ENCODE measurements around the gene LBHD2. TPM values are rescaled to one million over a fixed set of nuclear protein-coding genes. Genes with fewer than 3 reads are reported as not detected.

Gene LBHD2
- polyA plus RNA-seq, 1 experiment: not detected

GRCh38 chr14:103057372-103058163 lies 26.4 kb upstream of the LBHD2 start, which contains the start of gene CDC42BPB:
CDC42BPB (minus strand) TSS chr14:103057549; CDS start chr14:103057173, 376 bp downstream.
- Histone ChIP-seq H3K27me3 (ENCODE audit: control insufficient read depth, insufficient read depth, low read length) (no peaks in the 10 kb centered on the region), H3K4me3 (ENCODE audit: low read depth, low read length) (peak within 1 kb of the TSS; percentile 96), H3K27ac (ENCODE audit: low read depth, low read length) (peak within 1 kb of the TSS; percentile 57), H3K9me3 (ENCODE audit: control insufficient read depth, insufficient read depth, low read length) (no peaks in the 10 kb centered on the region)
- TF ChIP-seq, protein P1, sequence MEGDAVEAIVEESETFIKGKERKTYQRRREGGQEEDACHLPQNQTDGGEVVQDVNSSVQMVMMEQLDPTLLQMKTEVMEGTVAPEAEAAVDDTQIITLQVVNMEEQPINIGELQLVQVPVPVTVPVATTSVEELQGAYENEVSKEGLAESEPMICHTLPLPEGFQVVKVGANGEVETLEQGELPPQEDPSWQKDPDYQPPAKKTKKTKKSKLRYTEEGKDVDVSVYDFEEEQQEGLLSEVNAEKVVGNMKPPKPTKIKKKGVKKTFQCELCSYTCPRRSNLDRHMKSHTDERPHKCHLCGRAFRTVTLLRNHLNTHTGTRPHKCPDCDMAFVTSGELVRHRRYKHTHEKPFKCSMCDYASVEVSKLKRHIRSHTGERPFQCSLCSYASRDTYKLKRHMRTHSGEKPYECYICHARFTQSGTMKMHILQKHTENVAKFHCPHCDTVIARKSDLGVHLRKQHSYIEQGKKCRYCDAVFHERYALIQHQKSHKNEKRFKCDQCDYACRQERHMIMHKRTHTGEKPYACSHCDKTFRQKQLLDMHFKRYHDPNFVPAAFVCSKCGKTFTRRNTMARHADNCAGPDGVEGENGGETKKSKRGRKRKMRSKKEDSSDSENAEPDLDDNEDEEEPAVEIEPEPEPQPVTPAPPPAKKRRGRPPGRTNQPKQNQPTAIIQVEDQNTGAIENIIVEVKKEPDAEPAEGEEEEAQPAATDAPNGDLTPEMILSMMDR (IDR thresholded peaks at IDR 0.05; ENCODE audit: low read depth, low read length): no peak
- peak; percentile 67 for DNase-seq (ENCODE audit: low read depth, low spot score)
- ChIA-PET POLR2A (interaction anchor here (0.5 kb wide), 1 partner anchor 36 kb away, joined by 7 read pairs; no protein-coding TSS in a partner anchor), CTCF (interaction anchor here (0.6 to 3.1 kb wide), 2 partner anchors 18 to 27 kb away, joined by 3 to 13 read pairs; no protein-coding TSS in a partner anchor)

DNA sequence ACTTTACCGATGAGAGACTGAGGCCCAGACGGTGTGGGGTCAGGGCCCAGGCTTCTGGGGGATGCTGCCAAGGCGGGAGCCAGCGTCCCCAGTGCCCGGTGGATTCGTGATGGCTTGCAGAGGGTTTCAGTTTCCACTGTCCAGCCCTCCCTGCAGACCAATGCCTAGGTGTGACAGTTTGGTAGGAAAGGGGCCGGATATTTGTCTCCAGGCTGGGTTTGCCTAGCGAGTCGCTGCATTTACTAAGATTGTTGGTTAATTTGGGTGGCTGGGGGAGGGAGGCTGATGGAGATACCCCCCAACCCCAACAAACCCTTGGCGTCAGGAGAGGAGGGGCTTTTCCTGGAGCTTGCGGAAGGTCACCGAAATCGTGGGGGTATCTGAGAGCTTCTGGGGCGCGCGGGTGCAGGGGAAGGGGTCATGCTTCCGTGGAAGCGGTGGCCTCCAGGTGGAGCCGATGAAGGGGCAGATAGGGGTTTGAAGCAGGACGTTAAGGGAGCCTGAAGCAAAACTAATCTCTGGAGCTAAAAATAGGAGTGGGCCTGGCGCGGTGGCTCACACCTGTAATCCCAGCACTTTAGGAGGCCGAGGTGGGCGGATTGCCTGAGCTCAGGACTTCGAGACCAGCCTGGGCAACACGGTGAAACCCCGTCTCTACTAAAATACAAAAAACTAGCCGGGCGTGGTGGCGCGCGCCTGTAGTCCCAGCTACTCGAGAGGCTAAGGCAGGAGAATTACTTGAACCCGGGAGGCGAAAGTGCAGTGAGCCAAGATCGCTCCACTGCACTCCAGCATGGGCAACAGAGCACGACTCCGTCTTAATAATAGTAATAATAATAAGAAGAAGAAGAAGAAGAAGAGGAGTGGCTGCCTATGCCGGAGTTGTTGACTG lies 25.6 kb upstream of the LBHD2 start:
- H3K9me3 ChIP-seq (ENCODE audit: control insufficient read depth, insufficient read depth, low read length): no peaks in the 10 kb centered on the region
- peak overlapping the region; percentile 79 for H3K4me3 ChIP-seq (ENCODE audit: low read depth, low read length)
- no peaks in the 10 kb centered on the region for H3K27me3 ChIP-seq (ENCODE audit: control insufficient read depth, insufficient read depth, low read length)
- POLR2A ChIA-PET: no interaction called here
- TF ChIP-seq, protein P1 (IDR thresholded peaks at IDR 0.05; ENCODE audit: low read depth, low read length): no peak
- CTCF ChIA-PET: interaction anchor here (0.6 to 3.1 kb wide), 3 partner anchors 9 to 28 kb away, joined by 3 to 13 read pairs (median 6); no protein-coding TSS in a partner anchor
- no peak for DNase-seq (ENCODE audit: low read depth, low spot score)
- H3K27ac ChIP-seq (ENCODE audit: low read depth, low read length): no peak overlapping the region

DNA sequence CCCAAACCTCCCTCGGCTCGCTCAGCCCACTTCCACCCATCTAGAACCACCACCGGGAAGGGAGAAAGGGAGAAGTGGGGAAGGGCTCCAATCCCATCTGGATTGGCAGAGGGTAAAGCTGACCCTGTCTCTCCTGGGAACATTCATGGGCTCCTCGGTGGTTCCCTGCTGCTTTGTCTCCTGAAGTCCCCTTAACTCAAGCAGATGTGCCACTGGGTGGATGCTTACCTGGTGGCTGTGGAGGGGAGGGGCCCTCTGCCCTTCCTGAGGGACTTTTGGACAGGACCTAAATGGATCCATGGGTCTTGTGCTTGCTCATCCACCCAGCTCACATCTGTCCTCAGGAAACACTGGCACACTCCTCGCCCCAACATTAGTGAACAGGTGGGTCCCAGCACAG lies 24.5 kb upstream of the LBHD2 start:
- no peaks in the 10 kb centered on the region for H3K9me3 ChIP-seq (ENCODE audit: control insufficient read depth, insufficient read depth, low read length)
- H3K27me3 ChIP-seq (ENCODE audit: control insufficient read depth, insufficient read depth, low read length): no peaks in the 10 kb centered on the region
- POLR2A ChIA-PET: no interaction called here
- no peak overlapping the region for H3K27ac ChIP-seq (ENCODE audit: low read depth, low read length)
- TF ChIP-seq, protein P1 (IDR thresholded peaks at IDR 0.05; ENCODE audit: low read depth, low read length): no peak
- no peak overlapping the region for H3K4me3 ChIP-seq (ENCODE audit: low read depth, low read length)
- no peak for DNase-seq (ENCODE audit: low read depth, low spot score)
- CTCF ChIA-PET: interaction anchor here (0.7 to 3.1 kb wide), 2 partner anchors 16 to 232 kb away, joined by 3 to 13 read pairs; no protein-coding TSS in a partner anchor

DNA sequence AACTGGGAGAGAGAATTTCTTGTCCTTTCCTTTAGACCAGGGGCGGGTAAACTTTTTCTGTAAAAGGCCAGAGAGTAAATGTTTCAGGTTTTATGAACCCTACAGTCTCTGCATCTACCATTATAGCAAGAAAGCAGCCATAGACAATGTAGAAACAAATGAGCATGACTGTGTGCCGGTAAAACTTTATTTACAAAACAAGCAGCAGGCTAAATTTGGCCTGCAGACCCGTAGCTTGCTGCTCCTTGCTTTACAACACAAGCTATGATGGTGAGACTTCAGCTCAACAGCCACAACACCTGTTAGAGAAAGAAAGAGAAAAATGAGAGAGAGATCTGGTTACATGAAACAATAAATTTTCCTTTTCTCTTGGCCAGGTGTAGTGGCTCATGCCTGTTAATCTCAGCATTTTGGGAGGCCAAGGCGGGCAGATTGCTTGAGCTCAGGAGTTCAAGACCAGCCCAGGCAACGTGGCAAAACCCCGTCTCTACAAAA lies 22.5 kb upstream of the LBHD2 start:
- Histone ChIP-seq H3K9me3 (ENCODE audit: control insufficient read depth, insufficient read depth, low read length) (no peaks in the 10 kb centered on the region), H3K4me3 (ENCODE audit: low read depth, low read length) (no peak overlapping the region), H3K27ac (ENCODE audit: low read depth, low read length) (no peak overlapping the region), H3K27me3 (ENCODE audit: control insufficient read depth, insufficient read depth, low read length) (no peaks in the 10 kb centered on the region)
- no peak for DNase-seq (ENCODE audit: low read depth, low spot score)
- POLR2A ChIA-PET: no interaction called here
- TF ChIP-seq, protein P1 (IDR thresholded peaks at IDR 0.05; ENCODE audit: low read depth, low read length): no peak
- CTCF ChIA-PET: no interaction called here
